ENCODE data around the gene WAC. TPM values are rescaled to one million over a fixed set of nuclear protein-coding genes. Genes with fewer than 3 reads are reported as not detected.

The WAC gene
- total and polyA plus RNA-seq, 8 donors = 22.8 to 182 (median 92.5) TPM

DNA sequence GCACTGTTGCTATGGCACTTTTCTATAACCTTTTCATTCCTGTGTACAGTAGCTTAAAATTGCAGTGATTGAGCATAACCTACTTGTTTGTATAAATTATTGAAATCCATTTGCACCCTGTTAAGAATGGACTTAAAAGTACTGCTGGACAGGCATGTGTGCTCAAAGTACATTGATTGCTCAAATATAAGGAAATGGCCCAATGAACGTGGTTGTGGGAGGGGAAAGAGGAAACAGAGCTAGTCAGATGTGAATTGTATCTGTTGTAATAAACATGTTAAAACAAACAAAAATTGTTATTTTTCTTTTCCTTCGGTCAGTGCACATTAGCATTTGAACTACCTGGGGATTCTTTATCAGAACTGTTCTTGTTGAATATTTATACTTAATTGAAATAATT lies 87.3 kb downstream of the WAC start:
- H3K4me1 ChIP-seq = peaks cover 0 to 9% (median 2%) of the 10 kb centered on the region in 4 donors
- DNase-seq = no peak
- TF ChIP-seq EP300 (IDR thresholded peaks at IDR 0.05) (no peak), POLR2A (IDR thresholded peaks at IDR 0.05) (no peak), POLR2AphosphoS5 (IDR thresholded peaks at IDR 0.05) (no peak)
- TF ChIP-seq, protein P1, sequence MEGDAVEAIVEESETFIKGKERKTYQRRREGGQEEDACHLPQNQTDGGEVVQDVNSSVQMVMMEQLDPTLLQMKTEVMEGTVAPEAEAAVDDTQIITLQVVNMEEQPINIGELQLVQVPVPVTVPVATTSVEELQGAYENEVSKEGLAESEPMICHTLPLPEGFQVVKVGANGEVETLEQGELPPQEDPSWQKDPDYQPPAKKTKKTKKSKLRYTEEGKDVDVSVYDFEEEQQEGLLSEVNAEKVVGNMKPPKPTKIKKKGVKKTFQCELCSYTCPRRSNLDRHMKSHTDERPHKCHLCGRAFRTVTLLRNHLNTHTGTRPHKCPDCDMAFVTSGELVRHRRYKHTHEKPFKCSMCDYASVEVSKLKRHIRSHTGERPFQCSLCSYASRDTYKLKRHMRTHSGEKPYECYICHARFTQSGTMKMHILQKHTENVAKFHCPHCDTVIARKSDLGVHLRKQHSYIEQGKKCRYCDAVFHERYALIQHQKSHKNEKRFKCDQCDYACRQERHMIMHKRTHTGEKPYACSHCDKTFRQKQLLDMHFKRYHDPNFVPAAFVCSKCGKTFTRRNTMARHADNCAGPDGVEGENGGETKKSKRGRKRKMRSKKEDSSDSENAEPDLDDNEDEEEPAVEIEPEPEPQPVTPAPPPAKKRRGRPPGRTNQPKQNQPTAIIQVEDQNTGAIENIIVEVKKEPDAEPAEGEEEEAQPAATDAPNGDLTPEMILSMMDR (IDR thresholded peaks at IDR 0.05) = no peak
- WGBS, 5 donors = 46 to 62% (median 53%) methylated on average over 2 of the region's 2 CpGs
- H3K27me3 ChIP-seq = no peaks in the 10 kb centered on the region
- no peak overlapping the region for H3K4me3 ChIP-seq
- H3K36me3 ChIP-seq = peaks cover 11 to 72% (median 59%) of the 10 kb centered on the region in 4 donors
- intact Hi-C loops (cut with DNase I; ENCODE audit: low total_unique reads) = no loop called here
- no peak overlapping the region for H3K27ac ChIP-seq
- H3K9me3 ChIP-seq = no peaks in the 10 kb centered on the region

- 74 to 85% (median 83%) methylated on average over 7 of the region's 7 CpGs for WGBS, 5 donors
- intact Hi-C loops (cut with DNase I; ENCODE audit: low total_unique reads) = no loop called here
- Histone ChIP-seq H3K4me1 (peaks cover 0 to 12% (median 3%) of the 10 kb centered on the region in 4 donors), H3K27me3 (no peaks in the 10 kb centered on the region), H3K9me3 (no peaks in the 10 kb centered on the region), H3K36me3 (peaks cover 4 to 40% (median 27%) of the 10 kb centered on the region in 4 donors), H3K27ac (no peak overlapping the region), H3K4me3 (no peak overlapping the region)
- TF ChIP-seq, protein P1 (IDR thresholded peaks at IDR 0.05) = no peak
- TF ChIP-seq POLR2AphosphoS5 (IDR thresholded peaks at IDR 0.05) (no peak), EP300 (IDR thresholded peaks at IDR 0.05) (no peak), POLR2A (IDR thresholded peaks at IDR 0.05) (no peak)
- no peak for DNase-seq
These were observed 90.6 kb downstream of the WAC start for GRCh38 chr10:28623483-28623882.

- Histone ChIP-seq H3K36me3 (peaks cover 0 to 31% (median 20%) of the 10 kb centered on the region in 4 donors), H3K27ac (no peak overlapping the region), H3K4me1 (peaks cover 0 to 14% (median 4%) of the 10 kb centered on the region in 4 donors), H3K27me3 (peaks cover 0 to under 1% (median 0%) of the 10 kb centered on the region in 3 donors), H3K9me3 (no peaks in the 10 kb centered on the region), H3K4me3 (no peak overlapping the region)
- TF ChIP-seq POLR2AphosphoS5 (IDR thresholded peaks at IDR 0.05) = no peak
- TF ChIP-seq EP300 (IDR thresholded peaks at IDR 0.05) = no peak
- no peak for TF ChIP-seq POLR2A (IDR thresholded peaks at IDR 0.05)
- intact Hi-C loops (cut with DNase I; ENCODE audit: low total_unique reads) = no loop called here
- WGBS, 5 donors = 70 to 83% (median 73%) methylated on average over 3 of the region's 3 CpGs
- no peak for DNase-seq
These were observed 91.4 kb downstream of the WAC start for GRCh38 chr10:28624351-28624750.

- Histone ChIP-seq H3K4me3 (no peak overlapping the region), H3K27me3 (peaks cover 0 to 22% (median 0%) of the 10 kb centered on the region in 3 donors), H3K4me1 (peaks cover 0 to 10% (median 4%) of the 10 kb centered on the region in 4 donors), H3K36me3 (peaks cover 0 to 12% (median under 1%) of the 10 kb centered on the region in 4 donors), H3K27ac (no peak overlapping the region), H3K9me3 (no peaks in the 10 kb centered on the region)
- DNase-seq = no peak
- TF ChIP-seq, protein P1 (IDR thresholded peaks at IDR 0.05) = no peak
- no peak for TF ChIP-seq POLR2AphosphoS5 (IDR thresholded peaks at IDR 0.05)
- TF ChIP-seq POLR2A (IDR thresholded peaks at IDR 0.05) = no peak
- TF ChIP-seq EP300 (IDR thresholded peaks at IDR 0.05) = no peak
- intact Hi-C loops (cut with DNase I; ENCODE audit: low total_unique reads) = no loop called here
- 38 to 53% (median 41%) methylated on average over 3 of the region's 3 CpGs for WGBS, 5 donors
These were observed 94.2 kb downstream of the WAC start for GRCh38 chr10:28627102-28627501.

GRCh38 chr10:28628184-28628893 lies 95.4 kb downstream of the WAC start:
- H3K9me3 ChIP-seq = no peaks in the 10 kb centered on the region
- H3K4me3 ChIP-seq = no peak overlapping the region
- TF ChIP-seq EP300 (IDR thresholded peaks at IDR 0.05) (no peak), POLR2A (IDR thresholded peaks at IDR 0.05) (no peak), POLR2AphosphoS5 (IDR thresholded peaks at IDR 0.05) (no peak)
- TF ChIP-seq, protein P1 (IDR thresholded peaks at IDR 0.05) = peak in 5 of 7 experiments; percentile 68 to 85 (median 76)
- intact Hi-C loops (cut with DNase I; ENCODE audit: low total_unique reads) = no loop called here
- peaks cover 0 to 22% (median 0%) of the 10 kb centered on the region in 3 donors for H3K27me3 ChIP-seq
- H3K4me1 ChIP-seq = peaks cover 0 to 10% (median 4%) of the 10 kb centered on the region in 4 donors
- peak; percentile 83 to 90 for DNase-seq
- no peak overlapping the region for H3K27ac ChIP-seq
- 19 to 30% (median 24%) methylated on average over 15 of the region's 15 CpGs for WGBS, 5 donors
- no peaks in the 10 kb centered on the region for H3K36me3 ChIP-seq

All from stomach (tissue), 9 donors.